H1 (cell line): ENCODE data around the gene NCAPG. TPM values are rescaled to one million over a fixed set of nuclear protein-coding genes. Genes with fewer than 3 reads are reported as not detected.
"Not testable (repeated sequence)": the region's sequence is repeated elsewhere in the genome, so short reads cannot be mapped to it uniquely, and the experiment has no call there.

Source experiments
- CTCF ChIA-PET: fragments of 300-600 bp; sonication (Branson Sonifier 250); formaldehyde crosslinking; loops from one replicate; lab custom pipeline; 2021; ENCODE audit not compliant: partially characterized antibody; lab: Charles Lee
- POLR2A ChIA-PET: fragments of 300-600 bp; sonication (Branson Sonifier 250); formaldehyde crosslinking; loops from one replicate; lab custom pipeline; 2021; ENCODE audit warnings: inconsistent platforms; ENCODE audit not compliant: partially characterized antibody; lab: Charles Lee
- DNase-seq, 2 experiments: peaks; one replicate each; pipeline versions ENCODE4 v3.0.0 to v3.0.0-alpha.2; 2010 to 2022; ENCODE audit warnings: low spot score in 2 of 2, low read depth in 1 of 2, mixed read lengths in 1 of 2
- FAIRE-seq: peaks from 2 replicates; lab custom pipeline; 2011; peaks lifted over from hg19 to GRCh38; lab: Jason Lieb, UNC
- H2AFZ ChIP-seq: 2 replicates; pipeline ENCODE4 v1.8.1; 2012; ENCODE audit warnings: low read length, inconsistent platforms
- H2AK5ac ChIP-seq: 2 replicates; pipeline ENCODE4 v1.6.1; 2013; ENCODE audit warnings: low read depth, low read length
- H2BK120ac ChIP-seq: replicated peaks from 2 replicates; pipeline ENCODE3; 2013; ENCODE audit warnings: low read depth, low read length, inconsistent platforms
- H2BK12ac ChIP-seq: 2 replicates; pipeline ENCODE4 v1.6.1; 2013; ENCODE audit warnings: low read depth, low read length
- H2BK15ac ChIP-seq: 2 replicates; pipeline ENCODE4 v1.6.1; 2013; ENCODE audit warnings: low read length
- H2BK20ac ChIP-seq: 2 replicates; pipeline ENCODE4 v1.6.1; 2013; ENCODE audit warnings: low read length
- H2BK5ac ChIP-seq: 2 replicates; pipeline ENCODE4 v1.6.1; 2013; ENCODE audit warnings: low read depth, low read length
- H3K14ac ChIP-seq: 2 replicates; pipeline ENCODE4 v1.6.1; 2013; ENCODE audit warnings: inconsistent platforms; ENCODE audit not compliant: insufficient read length
- H3K18ac ChIP-seq: 2 replicates; pipeline ENCODE4 v1.6.1; 2013; ENCODE audit warnings: low read length; ENCODE audit errors: extremely low read depth
- H3K23ac ChIP-seq: 2 replicates; pipeline ENCODE4 v1.6.1; 2013; ENCODE audit warnings: inconsistent platforms; ENCODE audit not compliant: insufficient read length
- H3K23me2 ChIP-seq: 2 replicates; pipeline ENCODE4 v1.6.1; 2013; ENCODE audit warnings: low read depth, low read length
- H3K27ac ChIP-seq: 2 replicates; pipeline ENCODE4 v1.6.1; 2011; ENCODE audit warnings: low read depth, low read length, inconsistent platforms
- H3K27me3 ChIP-seq, 4 experiments: replicated peaks in 1 of 4; 1 replicate in 1 of 4; 2 replicates in 3 of 4; pipeline versions ENCODE4 v1.6.1 to v1.8.1; 2011 to 2013; ENCODE audit warnings: low read length in 3 of 4, mild to moderate bottlenecking in 3 of 4, inconsistent platforms in 2 of 4, mixed read lengths in 2 of 4, moderate library complexity in 1 of 4; ENCODE audit not compliant: control insufficient read depth in 3 of 4, insufficient read depth in 3 of 4; ENCODE audit errors: extremely low read depth in 1 of 4
- H3K36me3 ChIP-seq, 4 experiments: 2 replicates each; pipeline versions ENCODE4 v1.6.1 to v1.8.1; 2011 to 2013; ENCODE audit warnings: mild to moderate bottlenecking in 4 of 4, low read length in 3 of 4, moderate library complexity in 2 of 4, control low read depth in 1 of 4, inconsistent platforms in 1 of 4; ENCODE audit not compliant: insufficient read depth in 4 of 4, control insufficient read depth in 2 of 4
- H3K4ac ChIP-seq: replicated peaks from 2 replicates; pipeline ENCODE3; 2013; ENCODE audit warnings: low read length, low read depth, mixed read lengths, inconsistent platforms; ENCODE audit not compliant: insufficient read length
- H3K4me1 ChIP-seq, 4 experiments: replicated peaks in 1 of 4; 1 replicate in 1 of 4; 2 replicates in 3 of 4; pipeline versions ENCODE4 v1.6.1 to v1.8.1; 2011 to 2013; ENCODE audit warnings: low read length in 3 of 4, inconsistent platforms in 2 of 4, mixed read lengths in 1 of 4; ENCODE audit not compliant: insufficient read depth in 4 of 4, control insufficient read depth in 3 of 4
- H3K4me2 ChIP-seq, 2 experiments: 2 replicates each; pipeline versions ENCODE4 v1.6.1 to v1.8.1; 2011 to 2013; ENCODE audit warnings: low read depth in 2 of 2, low read length in 2 of 2, control low read depth in 1 of 2, inconsistent platforms in 1 of 2, mild to moderate bottlenecking in 1 of 2; ENCODE audit not compliant: insufficient read depth in 1 of 2
- H3K4me3 ChIP-seq, 4 experiments: fragments of 200-600, 300-600 bp in 1 of 4; sonication (generic), shearing (Covaris generic), sonication (Bioruptor Twin) in 1 of 4; 2 replicates each; pipeline versions ENCODE4 v1.5.1 to v1.8.1; 2011 to 2016; ENCODE audit warnings: low read length in 4 of 4, low read depth in 3 of 4, control low read depth in 2 of 4, inconsistent platforms in 2 of 4, mild to moderate bottlenecking in 2 of 4, mixed read lengths in 1 of 4, moderate library complexity in 1 of 4; ENCODE audit not compliant: insufficient read depth in 2 of 4; ENCODE audit errors: extremely low read depth in 1 of 4
- H3K56ac ChIP-seq: replicated peaks from 2 replicates; pipeline ENCODE3; 2013; ENCODE audit warnings: low read depth, mild to moderate bottlenecking, mixed read lengths, low read length, inconsistent platforms; ENCODE audit not compliant: insufficient read length
- H3K79me1 ChIP-seq: 2 replicates; pipeline ENCODE4 v1.6.1; 2013; ENCODE audit warnings: low read depth, low read length, control low read depth
- H3K79me2 ChIP-seq, 2 experiments: 2 replicates each; pipeline versions ENCODE4 v1.6.1 to v1.8.1; 2012 to 2013; ENCODE audit warnings: low read length in 2 of 2, mild to moderate bottlenecking in 2 of 2, inconsistent platforms in 1 of 2; ENCODE audit not compliant: insufficient read depth in 2 of 2, control insufficient read depth in 1 of 2
- H3K9ac ChIP-seq, 4 experiments: replicated peaks in 1 of 4; 1 replicate in 1 of 4; 2 replicates in 3 of 4; pipeline versions ENCODE4 v1.6.1 to v1.8.1; 2011 to 2013; ENCODE audit warnings: low read depth in 3 of 4, low read length in 3 of 4, control low read depth in 2 of 4, mild to moderate bottlenecking in 2 of 4, moderate library complexity in 2 of 4, inconsistent platforms in 1 of 4; ENCODE audit errors: extremely low read depth in 1 of 4
- H3K9me3 ChIP-seq, 2 experiments: 2 replicates each; pipeline versions ENCODE4 v1.6.1 to v1.8.1; 2012 to 2013; ENCODE audit warnings: mild to moderate bottlenecking in 2 of 2, moderate library complexity in 2 of 2, control low read depth in 1 of 2, inconsistent platforms in 1 of 2, low read depth in 1 of 2, low read length in 1 of 2, mixed read lengths in 1 of 2; ENCODE audit not compliant: insufficient read depth in 2 of 2
- H4K20me1 ChIP-seq, 2 experiments: replicated peaks in 1 of 2; 2 replicates each; pipeline versions ENCODE3 to v1.8.1; 2011 to 2013; ENCODE audit warnings: inconsistent platforms in 2 of 2, low read length in 2 of 2, mild to moderate bottlenecking in 1 of 2; ENCODE audit not compliant: insufficient read depth in 2 of 2, control insufficient read depth in 1 of 2
- H4K5ac ChIP-seq: 2 replicates; pipeline ENCODE4 v1.6.1; 2013; ENCODE audit warnings: low read length, low read depth, mixed read lengths, inconsistent platforms; ENCODE audit not compliant: insufficient read length
- H4K8ac ChIP-seq: 2 replicates; pipeline ENCODE4 v1.8.0; 2013; ENCODE audit warnings: mild to moderate bottlenecking, moderate library complexity, low read length, inconsistent platforms; ENCODE audit not compliant: insufficient read depth; ENCODE audit errors: extremely low read depth
- H4K91ac ChIP-seq: replicated peaks from 2 replicates; pipeline ENCODE3; 2013; ENCODE audit warnings: low read length, mixed read lengths, inconsistent platforms; ENCODE audit not compliant: insufficient read length
- WGBS, 2 experiments: shearing (Covaris generic) in 1 of 2; methylation state at CpG; one replicate each; pipeline versions ENCODE4 v1.1.6 to v1.1.7; 2013 to 2015; ENCODE audit warnings: low lambda C conversion rate in 2 of 2, mixed read lengths in 2 of 2, inconsistent platforms in 1 of 2, low coverage in 1 of 2, missing lambda C conversion rate in 1 of 2; ENCODE audit not compliant: insufficient replicate concordance in 2 of 2, insufficient coverage in 1 of 2, insufficient read length in 1 of 2; ENCODE audit errors: extremely low coverage in 1 of 2, missing lambda C conversion rate in 1 of 2; 5-methylcytosine and 5-hydroxymethylcytosine counted together
- polyA plus RNA-seq, 7 experiments: library from polyadenylated mRNA; depleted of rRNA in 3 of 7; stranded (reverse) in 5 of 7; unstranded in 2 of 7; fragments of >200 nt in 5 of 7; fragments of 200-250 nt in 2 of 7; gene quantifications; 1 replicate in 5 of 7; 2 replicates in 1 of 7; 4 replicates in 1 of 7; pipeline versions ENCODE4 v1.2.1 to v1.2.3, GENCODE V29; 2011 to 2013; ENCODE audit warnings: missing spikeins in 2 of 7, mixed read lengths in 2 of 7
- total RNA-seq: library from RNA; stranded (reverse); fragmentation: NEBNext Ultra II Directional; extraction: Animal tissue kit (Norgen Biotek cat#: 25700); gene quantifications from 2 replicates; pipeline ENCODE4 v1.2.1, GENCODE V29; 2021

NCAPG gene
- total and polyA plus RNA-seq, 2 of the 8 experiments (the other 6 are each of a cell fraction or from before 2014, with no cell fraction given): 12.9 to 52.3 TPM

DNA sequence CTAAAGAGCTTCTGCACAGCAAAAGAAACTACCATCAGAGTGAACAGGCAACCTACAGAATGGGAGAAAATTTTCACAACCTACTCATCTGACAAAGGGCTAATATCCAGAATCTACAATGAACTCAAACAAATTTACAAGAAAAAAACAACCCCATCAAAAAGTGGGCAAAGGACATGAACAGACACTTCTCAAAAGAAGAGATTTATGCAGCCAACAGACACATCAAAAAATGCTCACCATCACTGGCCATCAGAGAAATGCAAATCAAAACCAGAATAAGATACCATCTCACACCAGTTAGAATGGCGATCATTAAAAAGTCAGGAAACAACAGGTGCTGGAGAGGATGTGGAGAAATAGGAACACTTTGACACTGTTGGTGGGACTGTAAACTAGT lies 39.5 kb downstream of the NCAPG start:
- H3K4ac ChIP-seq, H2BK20ac ChIP-seq, H3K79me2 ChIP-seq, CTCF ChIA-PET, H4K20me1 ChIP-seq, H2BK5ac ChIP-seq, H2BK12ac ChIP-seq, DNase-seq, H3K18ac ChIP-seq, H3K23me2 ChIP-seq, H3K4me2 ChIP-seq, H3K23ac ChIP-seq, H2BK15ac ChIP-seq, H2AK5ac ChIP-seq, H2BK120ac ChIP-seq, H2AFZ ChIP-seq, H3K9ac ChIP-seq, H3K14ac ChIP-seq, H3K79me1 ChIP-seq, H3K4me3 ChIP-seq, H3K27me3 ChIP-seq, H4K91ac ChIP-seq, POLR2A ChIA-PET, H3K4me1 ChIP-seq, H4K5ac ChIP-seq, H3K56ac ChIP-seq, FAIRE-seq, H4K8ac ChIP-seq, H3K27ac ChIP-seq: not testable (repeated sequence)
- H3K9me3 ChIP-seq: peaks cover 9 to 19% of the 10 kb centered on the region in 2 experiments
- WGBS, 2 experiments: 100% methylated on average over 1 of the region's 1 CpG; no CpG with 5 or more reads in 1 of the 2 experiments
- peaks cover 0 to 25% (median 10%) of the 10 kb centered on the region in 4 experiments; a peak in 4 of 8 replicates for H3K36me3 ChIP-seq
